Left forelimb (tissue), 1 donor: ENCODE measurements around the gene MYOF.
"Not testable (repeated sequence)": the region's sequence is repeated elsewhere in the genome, so short reads cannot be mapped to it uniquely, and the experiment has no call there.

ENCODE experiments used
- DNase-seq: peaks from one replicate; pipeline ENCODE4 v3.0.0-alpha.2; 2018; ENCODE audit warnings: low spot score

Gene MYOF

DNA sequence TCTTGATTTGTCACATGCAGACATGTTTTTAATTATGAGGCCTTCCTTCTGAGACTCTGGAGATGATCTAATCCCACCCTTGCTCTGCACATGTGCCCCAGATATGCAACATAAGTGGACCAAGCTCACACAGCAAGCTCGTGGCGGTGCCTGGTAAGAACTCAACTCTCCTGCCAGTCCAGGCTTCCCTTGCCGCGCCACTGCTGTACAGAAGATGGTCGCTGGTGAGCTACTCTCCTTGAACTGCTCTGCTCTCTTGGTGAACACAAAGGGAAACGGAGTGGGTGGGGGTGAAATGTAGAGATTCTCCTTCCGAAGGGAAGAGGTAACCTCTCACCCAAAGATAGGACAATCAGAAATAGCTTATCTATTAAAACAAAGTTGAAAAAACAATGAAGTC is 25.7 kb downstream of the MYOF start:
- no peak for DNase-seq

DNA sequence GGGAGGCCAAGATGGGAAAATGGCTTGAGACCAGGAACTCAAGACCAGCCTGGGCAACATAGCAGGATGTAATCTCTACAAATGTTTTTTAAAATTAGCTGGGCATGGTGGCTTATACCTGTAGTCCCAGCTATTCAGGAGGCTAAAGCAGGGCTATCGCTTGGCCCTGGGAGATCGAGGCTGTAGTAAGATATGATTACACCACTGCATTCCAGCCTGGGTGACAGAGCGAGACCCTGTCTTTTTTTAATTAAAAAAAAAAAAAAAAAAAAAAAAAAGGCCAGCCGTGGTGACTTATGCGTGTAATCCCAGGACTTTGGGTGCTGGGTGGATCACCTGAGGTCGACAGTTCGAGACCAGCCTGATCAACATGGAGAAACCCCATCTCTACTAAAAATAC is 27.4 kb downstream of the MYOF start:
- DNase-seq = no peak

DNA sequence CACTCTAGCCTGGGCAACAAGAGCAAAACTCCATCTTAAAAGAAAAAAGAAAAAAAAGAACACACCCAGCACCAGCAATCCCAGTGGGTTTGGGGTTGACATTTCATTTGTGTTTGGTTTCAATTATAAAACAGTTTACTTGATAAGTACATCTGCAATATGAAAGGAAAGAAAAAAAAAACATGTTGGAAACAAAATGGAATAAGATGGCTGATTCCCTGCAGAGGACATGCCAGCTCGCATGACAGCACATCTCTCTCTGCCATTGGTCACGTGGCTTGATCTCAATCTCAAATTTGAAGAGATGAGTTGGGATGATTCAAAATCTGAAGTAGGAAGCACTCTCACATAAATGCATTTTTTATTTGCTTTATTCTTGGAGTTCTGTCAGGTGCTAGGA is 28.0 kb downstream of the MYOF start:
- no peak for DNase-seq

DNA sequence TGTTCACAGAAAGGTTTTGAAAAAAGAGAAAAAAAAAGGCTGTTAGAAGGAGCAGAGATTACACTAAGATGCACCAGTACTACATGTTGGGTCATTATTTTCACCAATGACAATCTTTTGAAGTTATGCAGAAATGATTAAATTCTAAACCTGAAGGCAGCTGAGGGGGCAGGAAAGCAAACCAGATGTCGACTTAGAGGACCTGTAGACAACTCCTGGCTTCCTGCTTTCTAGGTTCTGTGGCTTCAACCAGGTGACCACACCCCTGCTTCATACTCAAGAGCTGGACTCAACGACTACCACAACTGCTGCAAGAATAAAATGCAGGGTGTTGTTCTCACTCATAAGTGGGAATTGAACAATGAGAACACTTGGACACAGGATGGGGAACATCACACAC is 30.0 kb downstream of the MYOF start:
- DNase-seq = no peak

DNA sequence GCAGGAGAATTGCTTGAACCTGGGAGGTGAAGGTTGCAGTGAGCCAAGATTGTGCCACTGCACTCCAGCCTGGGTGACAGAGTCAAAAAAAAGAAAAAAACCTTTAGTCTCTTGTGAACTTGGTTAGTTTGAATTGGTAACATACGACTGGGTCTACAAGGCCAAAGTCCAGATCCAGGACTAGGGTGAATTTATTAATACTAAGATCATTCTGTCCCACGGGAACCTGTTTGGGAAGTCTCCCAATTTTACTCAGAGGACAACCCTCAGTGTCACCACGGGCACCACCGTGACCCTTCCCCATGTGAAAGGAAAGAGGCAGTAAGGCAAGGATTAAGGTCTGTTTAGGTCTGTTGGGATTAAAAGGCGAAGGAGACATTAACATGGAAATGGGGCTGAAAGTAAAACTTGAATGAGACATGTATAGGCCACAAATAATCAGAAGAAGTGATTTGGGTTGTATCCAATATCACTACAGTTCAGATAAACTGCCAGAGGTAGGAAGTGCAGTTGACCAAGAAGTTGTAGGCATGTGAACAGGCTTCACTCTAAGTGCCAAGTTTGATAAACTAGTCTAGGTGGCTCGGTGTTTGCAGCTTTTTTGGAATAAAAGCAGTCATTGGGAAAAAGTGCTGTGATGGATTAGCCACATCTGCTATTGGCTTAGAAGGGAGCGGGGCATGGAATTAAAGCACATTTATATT is 30.7 kb downstream of the MYOF start:
- DNase-seq = no peak

DNA sequence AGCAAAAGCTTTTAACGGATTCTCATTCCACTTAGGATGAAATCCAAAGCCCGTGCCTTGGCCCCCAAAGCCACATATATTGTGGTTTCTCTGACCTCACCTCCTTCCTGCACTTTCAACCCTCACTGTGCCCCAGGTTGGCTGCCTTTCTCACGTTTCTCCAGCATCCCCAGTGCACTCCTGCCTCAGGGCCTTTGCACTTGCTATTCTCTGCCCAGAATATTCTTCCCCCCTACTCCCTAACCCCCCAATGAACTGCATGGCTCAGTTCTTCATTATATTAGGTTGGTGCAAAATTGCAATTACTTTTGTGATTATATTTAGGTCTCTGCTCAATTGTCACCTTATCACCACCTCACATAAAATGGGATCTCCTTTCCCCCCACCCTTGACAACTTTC is 34.2 kb downstream of the MYOF start:
- DNase-seq = no peak

DNA sequence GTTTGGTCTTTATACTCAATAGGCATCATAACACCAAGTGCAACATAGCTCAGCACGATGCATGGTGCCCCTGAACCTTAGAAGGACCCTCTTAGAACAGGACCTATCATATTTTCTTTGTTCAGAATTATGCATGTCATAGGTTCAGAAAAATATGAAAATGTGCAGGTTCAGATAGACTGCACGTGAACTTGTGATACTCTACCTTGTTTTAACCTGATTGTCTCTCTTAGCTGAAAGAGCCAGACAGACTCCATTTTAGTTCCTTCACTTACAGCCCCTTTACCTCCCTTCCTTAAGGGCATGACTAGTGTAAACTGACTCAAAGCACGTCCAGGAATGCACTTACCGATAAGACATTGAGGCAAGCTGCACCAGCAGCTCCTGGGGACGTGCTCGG is 35.1 kb downstream of the MYOF start:
- no peak for DNase-seq

DNA sequence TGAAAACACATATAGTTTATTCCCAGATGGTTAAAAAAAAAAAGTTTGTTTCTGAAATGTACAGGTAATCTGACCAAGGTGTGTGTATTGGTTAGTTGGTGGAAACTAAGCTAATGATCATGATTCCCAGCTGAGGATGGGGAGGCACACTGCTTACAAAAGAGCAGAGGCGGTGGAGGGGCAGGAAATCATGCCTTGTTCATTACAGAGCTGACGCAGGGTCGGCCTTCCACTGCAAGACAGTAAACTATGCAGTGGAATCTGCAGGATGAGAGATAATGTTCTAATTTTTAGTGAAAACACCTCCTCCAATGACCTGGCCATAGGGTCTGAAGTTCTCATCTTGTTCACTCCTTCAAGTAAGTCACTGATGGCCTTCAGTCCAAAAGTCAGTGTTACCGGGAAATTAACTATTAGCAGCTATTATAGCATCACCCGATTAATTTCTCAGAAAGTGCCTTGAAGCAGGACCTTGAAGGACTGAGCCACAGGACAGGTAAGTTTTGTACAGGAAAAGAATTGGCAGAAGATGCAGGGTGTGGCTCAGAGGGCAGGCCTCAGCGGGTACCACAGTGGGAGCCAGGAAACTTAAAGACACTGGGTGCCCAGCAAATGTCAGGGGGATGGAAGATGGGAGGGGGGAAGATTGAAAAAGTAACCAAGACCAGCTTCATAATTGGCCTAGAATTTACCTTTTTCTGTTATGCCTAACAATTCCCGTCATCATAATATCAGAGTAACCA is 36.0 kb downstream of the MYOF start:
- no peak for DNase-seq

DNA sequence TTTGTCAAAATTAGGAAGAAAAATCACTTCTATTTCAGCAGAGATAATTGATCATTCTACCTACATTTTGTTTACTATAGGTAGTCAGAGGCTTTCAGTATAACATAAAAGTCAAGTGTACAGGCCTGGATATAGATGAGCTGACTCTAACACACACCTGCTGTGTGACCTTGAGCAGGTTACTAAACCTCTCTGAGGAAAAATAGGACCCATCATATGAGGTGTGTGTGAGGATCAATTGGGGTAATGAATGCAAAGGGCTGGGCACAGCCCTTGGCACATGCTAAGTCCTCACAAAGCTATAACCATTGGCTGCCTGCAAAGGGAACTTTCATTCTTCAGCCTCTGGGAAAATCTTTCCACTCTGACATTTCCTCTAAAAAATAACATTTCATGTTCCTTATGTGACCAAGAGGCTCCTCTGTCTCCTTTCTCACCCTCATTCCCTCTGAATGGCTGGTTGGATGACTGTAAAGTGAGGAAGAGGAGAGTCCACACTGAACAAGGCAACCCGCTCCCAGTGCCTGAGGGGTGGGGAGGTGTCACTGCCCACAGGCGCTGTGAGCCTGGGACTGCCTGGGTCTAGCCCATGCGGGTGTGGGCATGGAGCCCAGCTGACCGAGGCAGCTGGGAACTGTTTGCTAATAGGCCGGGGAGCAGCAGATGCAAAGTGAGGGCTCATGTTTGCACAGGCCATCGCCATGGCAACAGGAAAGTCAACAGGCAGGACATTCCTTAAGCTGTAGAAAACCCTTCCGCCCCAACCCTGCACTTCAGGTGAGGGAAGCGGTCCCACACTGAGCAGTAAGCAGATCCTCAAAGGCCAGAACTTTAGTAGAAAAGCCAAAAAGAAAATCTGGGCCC is 36.8 kb downstream of the MYOF start:
- DNase-seq = peak; percentile 87

DNA sequence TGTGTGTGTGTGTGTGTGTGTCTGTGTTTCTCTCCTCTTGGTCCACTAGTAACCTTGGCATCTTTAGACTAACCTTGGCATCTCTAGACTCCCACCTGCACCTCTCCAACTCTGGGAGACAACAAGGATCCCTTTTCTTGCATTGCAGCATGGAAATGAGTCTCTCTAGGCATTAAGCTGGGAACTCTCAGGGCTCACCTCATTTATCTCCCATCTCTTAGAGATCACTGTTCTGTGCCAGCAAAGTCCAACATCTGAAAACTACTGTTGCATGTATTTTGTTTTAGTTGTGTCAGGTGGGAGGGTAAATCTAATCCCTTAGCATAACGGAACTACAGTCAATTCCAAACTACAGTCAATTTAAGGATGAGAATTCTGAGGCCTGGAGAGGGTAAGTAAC is 38.7 kb downstream of the MYOF start:
- no peak for DNase-seq

DNA sequence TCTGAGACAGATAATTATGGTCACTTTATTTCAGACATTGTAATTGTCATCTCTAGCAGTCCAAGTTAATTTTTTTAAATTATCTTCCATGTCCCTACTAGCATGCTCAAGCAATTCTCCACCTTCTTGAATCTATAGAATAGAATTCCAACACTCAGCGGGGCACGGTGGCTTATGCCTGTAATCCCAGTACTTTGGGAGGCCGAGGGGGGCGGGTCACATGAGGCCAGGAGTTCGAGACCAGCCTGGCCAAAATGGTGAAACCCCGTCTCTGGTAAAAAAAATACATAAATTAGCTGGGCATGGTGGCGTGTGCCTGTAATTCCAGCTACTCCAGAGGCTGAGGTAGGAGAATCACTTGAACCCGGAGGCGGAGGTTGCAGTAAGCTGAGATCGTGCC is 39.4 kb downstream of the MYOF start:
- not testable (repeated sequence) for DNase-seq

DNA sequence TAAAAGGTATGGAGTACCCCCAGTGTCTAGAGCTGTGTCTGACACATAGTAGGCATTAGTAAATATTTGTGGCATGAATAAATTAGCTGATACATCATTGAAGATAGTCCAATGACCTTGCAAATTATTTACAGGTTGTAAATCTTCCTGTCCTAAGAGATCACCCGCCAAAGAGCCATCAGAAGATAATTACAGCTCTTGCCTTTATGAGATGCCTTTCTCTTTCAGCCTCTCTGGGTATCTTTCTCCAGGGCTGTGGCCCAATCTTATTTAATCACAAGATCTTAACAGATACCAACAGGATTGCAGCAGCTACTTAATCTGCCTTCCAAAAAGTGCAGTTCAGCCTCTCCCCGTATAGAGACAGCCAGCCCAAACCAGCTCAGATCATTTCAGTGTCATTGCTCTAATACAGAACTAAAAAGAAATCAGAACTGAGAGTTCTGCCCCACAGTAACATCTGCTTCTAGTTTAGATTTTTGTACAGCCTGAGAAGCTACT is 41.5 kb downstream of the MYOF start:
- DNase-seq = no peak

DNA sequence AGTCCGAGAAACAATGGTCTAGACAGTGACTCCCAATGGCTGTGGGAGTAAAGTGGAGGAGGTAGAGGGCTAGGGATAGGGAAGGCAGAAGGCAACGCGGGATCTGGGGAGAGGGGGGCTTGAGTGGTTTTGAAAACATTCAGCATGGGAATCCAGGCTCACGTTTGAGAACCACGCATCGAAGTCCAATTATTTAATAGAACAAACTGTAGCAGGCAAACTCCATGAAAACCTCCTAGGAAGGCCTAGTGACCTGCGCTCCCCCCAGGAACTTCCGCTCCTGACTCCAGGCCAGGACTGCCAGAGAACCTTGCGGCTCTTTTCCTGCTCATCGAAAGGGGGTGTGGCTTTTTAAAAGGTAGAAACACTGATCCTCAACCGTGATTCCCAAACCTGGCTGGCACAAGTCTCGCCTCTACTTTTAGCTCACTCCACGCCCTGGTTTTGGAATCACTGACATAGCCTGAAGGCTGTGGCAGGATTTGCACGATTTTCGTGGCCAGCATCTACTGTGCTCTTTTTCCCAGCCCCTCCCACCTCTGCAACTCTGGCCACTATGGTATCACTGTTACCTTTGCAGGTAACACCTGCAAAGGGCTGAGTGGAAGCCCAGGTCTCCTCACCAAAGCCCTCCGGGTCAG is 43.4 kb downstream of the MYOF start:
- no peak for DNase-seq

DNA sequence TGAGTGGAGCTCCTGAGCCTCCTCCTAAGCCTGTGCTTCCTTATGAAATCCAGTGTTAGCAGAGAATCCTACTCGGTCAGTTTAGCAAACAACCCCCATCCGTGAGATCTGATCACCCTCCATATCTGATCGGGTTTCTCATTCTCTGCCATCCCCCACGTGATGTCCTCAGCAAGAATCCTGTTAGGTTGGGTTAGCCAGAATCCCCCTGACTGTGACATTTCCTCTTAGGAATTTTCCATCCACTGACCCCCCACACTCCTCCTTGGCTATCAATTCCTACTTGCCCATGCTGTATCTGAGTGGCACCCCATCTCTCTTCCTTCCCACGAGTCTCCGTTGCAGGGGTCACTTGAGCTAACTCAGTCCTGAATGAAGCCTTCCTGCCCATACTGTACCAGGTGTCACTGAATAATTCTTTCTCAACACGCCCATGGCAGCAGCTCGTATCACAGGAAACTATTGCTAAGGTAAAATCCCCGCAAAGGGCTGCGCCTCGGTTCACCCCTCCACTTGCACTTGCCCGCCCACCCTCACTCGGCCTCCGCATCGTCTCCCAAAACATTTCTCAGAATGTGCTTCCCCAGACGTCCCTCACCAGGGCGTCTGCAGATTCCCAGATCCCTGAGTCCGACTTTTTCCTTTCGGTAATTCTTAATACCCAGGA is 44.1 kb downstream of the MYOF start:
- DNase-seq = no peak

DNA sequence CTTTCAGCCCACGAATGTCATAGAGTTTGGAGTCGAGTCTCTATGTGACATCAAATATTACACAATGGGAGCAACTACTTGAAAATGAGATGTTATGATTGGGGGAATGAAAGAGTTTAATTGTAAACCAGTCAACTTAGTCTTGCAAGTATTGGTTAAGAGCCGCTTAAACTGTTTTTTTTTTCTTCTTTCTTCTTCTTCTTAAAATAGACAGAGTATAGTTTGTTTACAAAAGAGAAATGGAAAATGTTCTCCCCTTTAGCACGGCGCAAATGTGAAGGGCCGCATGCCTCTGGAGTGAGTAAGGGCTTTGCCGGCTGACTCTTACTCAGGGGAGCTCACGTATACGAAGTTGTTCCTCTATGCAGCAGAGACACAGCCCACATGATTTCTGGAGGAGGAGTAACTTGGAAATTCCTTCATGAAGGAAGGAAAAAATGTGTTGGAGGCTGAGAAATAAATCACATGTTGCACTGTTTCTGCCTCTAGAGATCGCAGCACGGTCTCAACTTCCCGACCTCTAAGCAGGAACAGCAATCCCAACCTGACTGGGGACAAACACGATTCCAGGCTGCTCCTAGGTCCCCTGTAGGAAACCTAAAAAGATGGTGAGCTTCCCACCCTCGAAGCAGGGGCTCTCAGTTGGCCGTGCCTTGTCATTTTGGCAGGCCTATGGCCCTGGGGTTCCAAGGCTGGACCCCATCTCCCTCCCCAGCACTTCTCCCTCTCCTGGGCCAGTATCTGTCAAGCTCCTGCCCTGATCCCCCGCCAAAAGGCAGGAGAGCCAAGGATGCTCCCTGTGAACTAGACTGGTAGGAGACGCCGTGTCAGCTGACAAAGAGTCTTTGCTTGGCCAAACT is 44.8 kb downstream of the MYOF start:
- DNase-seq = peak; percentile 82

DNA sequence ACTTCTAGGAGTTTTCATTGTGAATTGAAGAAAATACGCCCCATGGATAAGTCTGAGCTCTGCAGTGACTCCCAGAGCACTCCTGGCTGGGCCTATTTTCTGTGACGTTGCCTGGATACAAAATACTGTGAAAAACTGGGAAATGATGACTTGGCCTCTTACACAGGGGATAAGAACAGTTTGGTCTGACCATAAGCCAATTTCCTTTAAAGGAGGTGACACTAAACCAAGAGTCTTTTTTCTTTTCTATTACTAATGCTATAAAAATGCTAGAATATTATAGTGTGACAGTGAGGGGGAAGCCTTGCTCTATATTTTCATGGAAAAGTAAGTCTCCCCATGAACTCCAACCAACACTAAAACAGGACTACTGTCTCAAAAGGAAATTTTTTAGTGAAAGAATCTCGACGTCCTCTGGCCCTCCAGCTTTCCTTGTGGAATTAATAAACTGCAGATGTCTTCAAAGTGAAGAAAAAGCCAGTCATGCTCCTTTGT is 45.5 kb downstream of the MYOF start:
- peak; percentile 73 for DNase-seq

DNA sequence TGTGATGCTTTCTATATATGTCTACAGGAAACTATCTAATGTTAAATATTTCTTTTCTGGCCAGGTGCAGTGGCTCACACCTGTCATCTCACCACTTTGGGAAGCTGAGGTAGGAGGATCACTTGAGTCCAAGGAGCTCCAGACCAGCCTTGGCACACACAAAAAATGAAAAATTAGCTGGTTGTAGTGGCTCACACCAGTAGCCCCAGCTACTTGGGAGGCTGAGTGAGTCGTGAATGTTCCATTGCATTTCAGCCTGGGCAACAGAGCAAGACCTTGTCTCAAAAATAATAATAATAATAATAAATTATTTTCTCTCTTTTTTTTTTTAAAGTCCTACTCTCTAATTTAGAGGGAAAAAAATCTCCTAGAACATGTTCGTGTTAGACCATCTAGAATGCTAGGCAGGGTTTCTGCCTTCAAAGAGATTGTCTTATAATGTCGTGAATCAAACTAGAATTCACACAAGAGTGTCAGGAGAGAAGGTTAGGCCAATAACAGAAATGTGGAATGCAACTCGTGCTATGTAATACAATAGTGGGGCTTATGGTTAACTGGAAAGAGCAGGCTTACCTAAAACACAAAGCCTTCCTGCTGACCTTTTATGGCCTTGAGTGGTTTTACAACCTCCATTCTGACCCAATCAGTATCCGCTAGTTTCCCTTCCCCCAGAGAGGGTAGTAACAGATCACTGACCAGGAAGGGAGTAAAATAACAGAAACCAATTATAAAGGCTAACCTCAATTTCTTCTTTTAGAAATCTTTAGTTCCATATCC is 46.3 kb downstream of the MYOF start:
- no peak for DNase-seq

DNA sequence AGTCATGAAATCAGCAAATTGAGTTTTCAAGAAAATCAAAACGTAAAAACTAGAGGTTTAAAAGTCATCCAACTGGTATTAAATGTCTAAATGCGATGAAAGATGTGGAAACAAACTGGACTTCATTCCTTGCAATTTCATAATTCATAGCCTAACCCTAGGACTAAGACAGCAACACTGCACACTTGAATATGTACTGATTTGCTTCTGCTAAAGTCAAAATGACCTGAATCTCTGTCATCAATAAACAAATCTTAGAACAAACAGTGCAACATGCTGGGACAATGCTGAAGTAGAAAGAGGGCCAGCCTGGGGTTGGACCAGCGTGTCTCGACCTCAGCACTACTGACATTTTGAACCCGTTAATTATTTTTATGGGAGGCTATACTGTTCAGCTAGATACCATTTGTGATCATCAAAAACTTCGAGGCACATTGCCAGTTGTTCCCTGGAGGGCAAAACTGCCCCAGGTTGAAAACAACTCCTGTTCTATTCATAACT is 47.1 kb downstream of the MYOF start:
- no peak for DNase-seq

DNA sequence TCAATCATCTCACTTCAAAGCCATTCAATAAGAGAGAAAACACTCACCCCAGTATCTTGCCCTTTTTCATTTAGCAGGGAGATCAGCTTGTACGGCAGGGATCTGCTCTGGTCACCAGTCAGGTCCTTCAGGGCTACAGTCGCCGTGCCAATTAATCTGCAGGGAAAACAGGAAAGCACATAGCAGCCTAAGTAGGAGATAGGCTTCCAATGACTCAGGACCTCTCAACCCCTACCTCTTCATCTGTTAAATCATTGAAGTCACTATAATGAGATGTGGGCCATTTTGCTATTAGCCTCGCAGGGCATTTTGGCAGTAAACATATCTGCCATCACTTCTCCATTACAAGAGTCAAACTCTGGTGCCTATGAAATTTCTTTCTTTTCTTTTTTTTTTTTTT is 50.8 kb downstream of the MYOF start:
- DNase-seq = no peak
